Mesenchymal stem cell (in vitro differentiated cells and primary cell): ENCODE data around the gene RNF43.

Experiments used
- DNase-seq: peaks from one replicate; pipeline ENCODE4 v3.0.0-alpha.2; 2013
- H2AFZ ChIP-seq: one replicate; pipeline ENCODE4 v1.6.1; 2013; ENCODE audit warnings: low read depth, mild to moderate bottlenecking, control low read depth, inconsistent platforms, low read length, moderate library complexity
- H2AK5ac ChIP-seq: 2 replicates; pipeline ENCODE4 v1.6.1; 2013; ENCODE audit warnings: low read length, moderate library complexity, mild to moderate bottlenecking, inconsistent platforms; ENCODE audit not compliant: severe bottlenecking
- H2BK120ac ChIP-seq: one replicate; pipeline ENCODE4 v1.6.1; 2013; ENCODE audit warnings: low read depth, mild to moderate bottlenecking, inconsistent platforms, low read length, moderate library complexity
- H2BK12ac ChIP-seq, 2 experiments: one replicate each; pipeline ENCODE4 v1.6.1; 2013; ENCODE audit warnings: inconsistent platforms in 2 of 2, low read length in 2 of 2, mild to moderate bottlenecking in 2 of 2, moderate library complexity in 2 of 2, control low read depth in 1 of 2
- H2BK15ac ChIP-seq: one replicate; pipeline ENCODE4 v1.6.1; 2013; ENCODE audit warnings: mild to moderate bottlenecking, low read depth, inconsistent platforms; ENCODE audit not compliant: poor library complexity, severe bottlenecking
- H2BK5ac ChIP-seq: 2 replicates; pipeline ENCODE4 v1.6.1; 2013; ENCODE audit warnings: low read depth, mild to moderate bottlenecking, low read length, control low read depth, inconsistent platforms; ENCODE audit not compliant: poor library complexity, severe bottlenecking
- H3K14ac ChIP-seq, 2 experiments: one replicate each; pipeline ENCODE4 v1.6.1; 2013; ENCODE audit warnings: inconsistent platforms in 2 of 2, low read length in 2 of 2, control low read depth in 1 of 2, mild to moderate bottlenecking in 1 of 2, moderate library complexity in 1 of 2
- H3K18ac ChIP-seq, 2 experiments: one replicate each; pipeline ENCODE4 v1.6.1; 2013; ENCODE audit warnings: inconsistent platforms in 2 of 2, low read length in 2 of 2, control low read depth in 1 of 2, low read depth in 1 of 2, mild to moderate bottlenecking in 1 of 2
- H3K23ac ChIP-seq, 2 experiments: one replicate each; pipeline ENCODE4 v1.6.1; 2013; ENCODE audit warnings: inconsistent platforms in 2 of 2, low read length in 2 of 2, mild to moderate bottlenecking in 2 of 2, moderate library complexity in 2 of 2, control low read depth in 1 of 2
- H3K27ac ChIP-seq: 2 replicates; pipeline ENCODE4 v1.5.1; 2013; ENCODE audit warnings: mild to moderate bottlenecking, moderate library complexity, low read length, control low read depth, inconsistent platforms; ENCODE audit not compliant: poor library complexity, severe bottlenecking
- H3K27me3 ChIP-seq, 2 experiments: 2 replicates each; pipeline versions ENCODE4 v1.6.1 to v1.7.0; 2013; ENCODE audit warnings: low read length in 2 of 2, mild to moderate bottlenecking in 2 of 2, moderate library complexity in 2 of 2, control low read depth in 1 of 2, inconsistent platforms in 1 of 2; ENCODE audit not compliant: control insufficient read depth in 1 of 2, insufficient read depth in 1 of 2
- H3K36me3 ChIP-seq, 2 experiments: 2 replicates each; pipeline versions ENCODE4 v1.6.1 to v1.7.0; 2013; ENCODE audit warnings: low read length in 2 of 2, control low read depth in 1 of 2, inconsistent platforms in 1 of 2, low read depth in 1 of 2, mild to moderate bottlenecking in 1 of 2; ENCODE audit not compliant: insufficient read depth in 2 of 2, control insufficient read depth in 1 of 2
- H3K4ac ChIP-seq, 2 experiments: one replicate each; pipeline ENCODE4 v1.6.1; 2013; ENCODE audit warnings: inconsistent platforms in 2 of 2, low read length in 2 of 2, mild to moderate bottlenecking in 2 of 2, moderate library complexity in 2 of 2, control low read depth in 1 of 2, low read depth in 1 of 2
- H3K4me1 ChIP-seq: 2 replicates; pipeline ENCODE4 v1.6.1; 2013; ENCODE audit warnings: low read depth, low read length, control low read depth; ENCODE audit not compliant: control insufficient read depth, insufficient read depth
- H3K4me2 ChIP-seq: 2 replicates; pipeline ENCODE4 v1.6.1; 2013; ENCODE audit warnings: low read length, mild to moderate bottlenecking, inconsistent platforms; ENCODE audit not compliant: poor library complexity, severe bottlenecking
- H3K4me3 ChIP-seq, 2 experiments: 2 replicates each; pipeline versions ENCODE4 v1.5.1 to v1.7.0; 2013; ENCODE audit warnings: low read length in 2 of 2, mild to moderate bottlenecking in 2 of 2, control low read depth in 1 of 2, low read depth in 1 of 2; ENCODE audit not compliant: insufficient read depth in 1 of 2
- H3K79me1 ChIP-seq: replicated peaks from 2 replicates; pipeline ENCODE4 v1.6.1; 2013; ENCODE audit warnings: mild to moderate bottlenecking, control low read depth, low read length, inconsistent platforms; ENCODE audit not compliant: poor library complexity, severe bottlenecking
- H3K9ac ChIP-seq: 2 replicates; pipeline ENCODE4 v1.7.0; 2013; ENCODE audit warnings: mild to moderate bottlenecking, low read length, moderate library complexity
- H3K9me3 ChIP-seq: 2 replicates; pipeline ENCODE4 v1.7.0; 2013; ENCODE audit warnings: mild to moderate bottlenecking, low read length; ENCODE audit not compliant: control insufficient read depth
- H4K8ac ChIP-seq: one replicate; pipeline ENCODE4 v1.6.1; 2013; ENCODE audit warnings: inconsistent platforms, mild to moderate bottlenecking, low read length, moderate library complexity
- H4K91ac ChIP-seq: one replicate; pipeline ENCODE4 v1.6.1; 2013; ENCODE audit warnings: mild to moderate bottlenecking, low read length, inconsistent platforms
- WGBS: methylation state at CpG from one replicate; pipeline ENCODE4 v1.1.7; 2013; ENCODE audit warnings: mixed read lengths; 5-methylcytosine and 5-hydroxymethylcytosine counted together

Gene RNF43

GRCh38 chr17:58390884-58391283, 26.4 kb downstream of the RNF43 start:
- Histone ChIP-seq H3K4me1 (peaks cover 7% of the 10 kb centered on the region), H3K14ac (no peak overlapping the region), H3K4me2 (no peak overlapping the region), H2BK15ac (no peak overlapping the region), H3K18ac (no peak overlapping the region), H3K27me3 (peaks cover 29 to 65% of the 10 kb centered on the region in 2 experiments), H3K23ac (no peak overlapping the region), H3K79me1 (no peaks in the 10 kb centered on the region), H3K36me3 (no peaks in the 10 kb centered on the region), H2AFZ (no peak overlapping the region), H3K9ac (no peak overlapping the region), H2BK12ac (no peak overlapping the region), H2BK120ac (no peak overlapping the region), H2BK5ac (no peak overlapping the region), H4K91ac (no peak overlapping the region), H3K27ac (peak overlapping the region; percentile 34), H3K4ac (no peak overlapping the region), H3K4me3 (no peak overlapping the region), H2AK5ac (no peak overlapping the region), H4K8ac (no peak overlapping the region), H3K9me3 (no peaks in the 10 kb centered on the region)
- DNase-seq: no peak
- 92% methylated on average over 2 of the region's 2 CpGs for WGBS

- no peak overlapping the region for H4K8ac ChIP-seq
- 52% methylated on average over 3 of the region's 3 CpGs for WGBS
- H3K4me1 ChIP-seq: peaks cover 7% of the 10 kb centered on the region
- no peak overlapping the region for H2BK15ac ChIP-seq
- no peak overlapping the region for H3K9ac ChIP-seq
- H2BK120ac ChIP-seq: no peak overlapping the region
- no peak overlapping the region for H2BK5ac ChIP-seq
- H3K18ac ChIP-seq: no peak overlapping the region
- no peak for DNase-seq
- H3K27ac ChIP-seq: no peak overlapping the region
- H2AK5ac ChIP-seq: no peak overlapping the region
- no peak overlapping the region for H3K23ac ChIP-seq
- H3K36me3 ChIP-seq: no peaks in the 10 kb centered on the region
- no peaks in the 10 kb centered on the region for H3K9me3 ChIP-seq
- H3K79me1 ChIP-seq: no peaks in the 10 kb centered on the region
- peaks cover 27 to 62% of the 10 kb centered on the region in 2 experiments for H3K27me3 ChIP-seq
- H3K4ac ChIP-seq: no peak overlapping the region
- H2AFZ ChIP-seq: no peak overlapping the region
- H3K14ac ChIP-seq: no peak overlapping the region
- H4K91ac ChIP-seq: no peak overlapping the region
- H2BK12ac ChIP-seq: no peak overlapping the region
- H3K4me2 ChIP-seq: no peak overlapping the region
- no peak overlapping the region for H3K4me3 ChIP-seq
These were observed 28.8 kb downstream of the RNF43 start for GRCh38 chr17:58388302-58389190.

- Histone ChIP-seq H2BK15ac (no peak overlapping the region), H3K27me3 (peaks cover 26 to 56% of the 10 kb centered on the region in 2 experiments), H3K27ac (no peak overlapping the region), H3K18ac (no peak overlapping the region), H2AFZ (no peak overlapping the region), H2AK5ac (no peak overlapping the region), H2BK120ac (no peak overlapping the region), H4K8ac (no peak overlapping the region), H3K4me1 (peaks cover 7% of the 10 kb centered on the region), H3K14ac (no peak overlapping the region), H3K4me2 (no peak overlapping the region), H3K4me3 (no peak overlapping the region), H3K4ac (no peak overlapping the region), H3K79me1 (no peaks in the 10 kb centered on the region), H4K91ac (no peak overlapping the region), H2BK5ac (no peak overlapping the region), H3K23ac (no peak overlapping the region), H3K9me3 (no peaks in the 10 kb centered on the region), H3K36me3 (no peaks in the 10 kb centered on the region), H2BK12ac (no peak overlapping the region), H3K9ac (no peak overlapping the region)
- 67% methylated on average over 1 of the region's 1 CpG for WGBS
- no peak for DNase-seq
These were observed 29.5 kb downstream of the RNF43 start for GRCh38 chr17:58387834-58388233.

GRCh38 chr17:58386708-58387107, 30.6 kb downstream of the RNF43 start:
- H3K36me3 ChIP-seq: no peaks in the 10 kb centered on the region
- peaks cover 8% of the 10 kb centered on the region for H3K4me1 ChIP-seq
- WGBS: 85% methylated on average over 2 of the region's 3 CpGs

More at GRCh38 chr17:58386708-58387107, 30.6 kb downstream of the RNF43 start:
- Histone ChIP-seq H4K91ac (no peak overlapping the region), H3K9me3 (no peaks in the 10 kb centered on the region), H3K14ac (no peak overlapping the region), H3K79me1 (no peaks in the 10 kb centered on the region), H3K4me3 (no peak overlapping the region), H3K4me2 (no peak overlapping the region), H3K27ac (no peak overlapping the region), H2AFZ (no peak overlapping the region), H3K23ac (no peak overlapping the region), H2BK15ac (no peak overlapping the region), H4K8ac (no peak overlapping the region), H2BK12ac (no peak overlapping the region), H2BK5ac (no peak overlapping the region), H3K9ac (no peak overlapping the region), H3K18ac (no peak overlapping the region), H2AK5ac (no peak overlapping the region), H3K4ac (no peak overlapping the region), H3K27me3 (peaks cover 24 to 52% of the 10 kb centered on the region in 2 experiments), H2BK120ac (no peak overlapping the region)
- DNase-seq: no peak
